Caco-2 (cell line): ENCODE measurements around the gene NUP153. TPM values are rescaled to one million over a fixed set of nuclear protein-coding genes. Genes with fewer than 3 reads are reported as not detected.
A peak's percentile ranks its signal among the peaks of the same experiment; 100 is the strongest.

Experiments used
- BruUV-seq: library from RNA; stranded (reverse); fragments of 400-500 nt; replicated peaks from 2 replicates; lab custom pipeline; 2021; lab: Mats Ljungman, UMichigan
- CTCF ChIA-PET: fragments of 300-600 bp; sonication (Branson Sonifier 250); formaldehyde crosslinking; loops from one replicate; lab custom pipeline; 2022; ENCODE audit warnings: antibody characterized with exemption; lab: Charles Lee
- POLR2A ChIA-PET: fragments of 300-600 bp; sonication (Branson Sonifier 250); formaldehyde crosslinking; loops from one replicate; lab custom pipeline; 2022; ENCODE audit warnings: antibody characterized with exemption; lab: Charles Lee
- DNase-seq, 2 experiments: peaks; one replicate each; pipeline versions ENCODE4 v3.0.0 to v3.0.0-alpha.2; 2020 to 2022
- H3K27me3 ChIP-seq: replicated peaks from 2 replicates; pipeline ENCODE4 v1.6.0; 2011; ENCODE audit warnings: low read length; ENCODE audit not compliant: control insufficient read depth, insufficient read depth
- H3K36me3 ChIP-seq: 2 replicates; pipeline ENCODE4 v1.5.1; 2011; ENCODE audit warnings: low read length; ENCODE audit not compliant: control insufficient read depth, insufficient read depth
- H3K4me1 ChIP-seq: fragments of 250-450 bp; sonication (Bioruptor Pico); 2 replicates; pipeline ENCODE4 v1.5.1; 2020; ENCODE audit warnings: mild to moderate bottlenecking
- H3K4me3 ChIP-seq: 2 replicates; pipeline ENCODE4 v1.5.1; 2011; ENCODE audit warnings: low read depth, mild to moderate bottlenecking, control low read depth, low read length
- H3K9me3 ChIP-seq: fragments of 250-450 bp; sonication (Bioruptor Pico); 2 replicates; pipeline ENCODE4 v1.5.1; 2020; ENCODE audit warnings: mild to moderate bottlenecking, moderate library complexity
- H3K27ac Mint-ChIP-seq: one replicate; pipeline ENCODE4 v1.8.0; 2022; ENCODE audit warnings: mixed read lengths; ENCODE audit not compliant: unreplicated experiment
- H3K27me3 Mint-ChIP-seq: one replicate; pipeline ENCODE4 v1.8.0; 2022; ENCODE audit warnings: mixed read lengths; ENCODE audit not compliant: insufficient read depth, unreplicated experiment
- H3K36me3 Mint-ChIP-seq: one replicate; pipeline ENCODE4 v1.8.0; 2022; ENCODE audit warnings: mild to moderate bottlenecking, mixed read lengths; ENCODE audit not compliant: insufficient read depth, unreplicated experiment
- H3K4me1 Mint-ChIP-seq: one replicate; pipeline ENCODE4 v1.8.0; 2022; ENCODE audit warnings: low read depth, mixed read lengths; ENCODE audit not compliant: unreplicated experiment
- H3K4me3 Mint-ChIP-seq: one replicate; pipeline ENCODE4 v1.8.0; 2022; ENCODE audit warnings: mild to moderate bottlenecking, moderate library complexity, mixed read lengths; ENCODE audit not compliant: unreplicated experiment
- H3K9me3 Mint-ChIP-seq: one replicate; pipeline ENCODE4 v1.8.0; 2022; ENCODE audit warnings: mixed read lengths; ENCODE audit not compliant: unreplicated experiment
- intact Hi-C: fragments of 100-400 bp; cut with micrococcal nuclease; formaldehyde crosslinking; loops from one replicate; pipeline ENCODE4 v1.10.0; 2022; ENCODE audit not compliant: unreplicated experiment
- total RNA-seq: library from RNA; stranded (reverse); gene quantifications from 2 replicates; pipeline ENCODE4 v1.2.3, GENCODE V29; 2022
- TF ChIP-seq, protein P1 (sequence below), 2 experiments: fragments of 200-600 bp in 1 of 2; IDR thresholded peaks; 1 replicate in 1 of 2; 2 replicates in 1 of 2; pipeline versions ENCODE4 v1.5.1 to v1.8.0; 2011 to 2022; ENCODE audit warnings: antibody characterized with exemption in 1 of 2, control low read depth in 1 of 2, inconsistent platforms in 1 of 2, low read depth in 1 of 2, low read length in 1 of 2, mild to moderate bottlenecking in 1 of 2, moderate library complexity in 1 of 2; ENCODE audit not compliant: insufficient read depth in 1 of 2, severe bottlenecking in 1 of 2, unreplicated experiment in 1 of 2

Gene NUP153
- total RNA-seq, 1 experiment from 2014 or later, result 53.9 TPM

DNA sequence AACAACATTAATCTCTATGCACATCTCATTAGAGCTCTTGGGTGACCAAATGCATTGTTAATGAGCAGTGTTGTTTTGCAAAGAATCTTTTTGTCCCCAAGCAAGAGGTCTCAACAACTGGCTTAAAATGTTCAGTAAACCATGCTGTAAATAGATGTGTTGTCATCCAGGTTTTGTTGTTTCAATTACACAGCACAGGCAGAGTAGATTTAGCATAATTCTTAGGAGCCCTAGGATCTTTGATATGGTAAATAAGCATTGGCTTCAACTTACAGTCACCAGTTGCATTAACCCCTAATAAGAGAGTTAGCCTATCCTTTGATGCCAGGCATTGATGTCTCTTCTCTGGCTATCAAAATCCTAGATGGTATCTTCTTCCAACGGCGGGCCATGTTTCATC, 23.3 kb downstream of the NUP153 start:
- DNase-seq, result no peak
- H3K36me3 ChIP-seq, result no peaks in the 10 kb centered on the region; the same call in 1 of the 2 replicates
- H3K4me3 ChIP-seq, result no peak overlapping the region
- no peaks in the 10 kb centered on the region for H3K27me3 ChIP-seq
- POLR2A ChIA-PET, result no interaction called here
- intact Hi-C loops, result no loop called here
- CTCF ChIA-PET, result no interaction called here
- no peaks in the 10 kb centered on the region for H3K27me3 Mint-ChIP-seq
- H3K9me3 ChIP-seq, result no peaks in the 10 kb centered on the region
- peak overlapping the region; percentile 37 for H3K27ac Mint-ChIP-seq
- TF ChIP-seq, protein P1, sequence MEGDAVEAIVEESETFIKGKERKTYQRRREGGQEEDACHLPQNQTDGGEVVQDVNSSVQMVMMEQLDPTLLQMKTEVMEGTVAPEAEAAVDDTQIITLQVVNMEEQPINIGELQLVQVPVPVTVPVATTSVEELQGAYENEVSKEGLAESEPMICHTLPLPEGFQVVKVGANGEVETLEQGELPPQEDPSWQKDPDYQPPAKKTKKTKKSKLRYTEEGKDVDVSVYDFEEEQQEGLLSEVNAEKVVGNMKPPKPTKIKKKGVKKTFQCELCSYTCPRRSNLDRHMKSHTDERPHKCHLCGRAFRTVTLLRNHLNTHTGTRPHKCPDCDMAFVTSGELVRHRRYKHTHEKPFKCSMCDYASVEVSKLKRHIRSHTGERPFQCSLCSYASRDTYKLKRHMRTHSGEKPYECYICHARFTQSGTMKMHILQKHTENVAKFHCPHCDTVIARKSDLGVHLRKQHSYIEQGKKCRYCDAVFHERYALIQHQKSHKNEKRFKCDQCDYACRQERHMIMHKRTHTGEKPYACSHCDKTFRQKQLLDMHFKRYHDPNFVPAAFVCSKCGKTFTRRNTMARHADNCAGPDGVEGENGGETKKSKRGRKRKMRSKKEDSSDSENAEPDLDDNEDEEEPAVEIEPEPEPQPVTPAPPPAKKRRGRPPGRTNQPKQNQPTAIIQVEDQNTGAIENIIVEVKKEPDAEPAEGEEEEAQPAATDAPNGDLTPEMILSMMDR (IDR thresholded peaks at IDR 0.05; ENCODE audit: insufficient read depth in 1 of 2, low read depth in 1 of 2, low read length in 1 of 2, severe bottlenecking in 1 of 2, unreplicated experiment in 1 of 2), result no peak
- BruUV-seq, result no TSS peak
- peaks cover 30% of the 10 kb centered on the region for H3K4me1 Mint-ChIP-seq
- peaks cover 7% of the 10 kb centered on the region for H3K4me1 ChIP-seq
- H3K9me3 Mint-ChIP-seq, result no peaks in the 10 kb centered on the region
- H3K36me3 Mint-ChIP-seq, result peaks cover 82% of the 10 kb centered on the region
- H3K4me3 Mint-ChIP-seq, result no peak overlapping the region

DNA sequence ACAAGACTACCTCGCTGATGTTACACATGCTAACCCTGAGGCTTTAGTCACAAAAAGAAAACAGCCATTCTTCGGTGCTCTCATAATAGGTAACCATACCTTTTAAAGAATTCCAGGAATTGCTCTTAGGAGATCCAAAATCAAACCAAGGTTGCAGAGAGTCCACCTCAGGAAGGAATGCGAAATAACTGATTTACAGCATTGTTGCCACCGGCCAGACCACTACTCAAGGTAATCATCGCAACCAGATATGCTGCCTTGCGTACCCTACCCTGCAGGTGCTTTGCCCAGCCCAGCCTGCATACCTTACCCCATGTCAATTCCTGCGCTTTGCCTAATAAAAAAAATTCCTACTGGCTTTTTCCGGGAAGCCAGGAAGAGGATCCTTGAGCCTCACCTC, 27.0 kb downstream of the NUP153 start:
- Mint-ChIP-seq H3K36me3 (peaks cover 58% of the 10 kb centered on the region), H3K4me1 (peaks cover 39% of the 10 kb centered on the region), H3K27ac (peak overlapping the region; percentile 65), H3K27me3 (no peaks in the 10 kb centered on the region), H3K9me3 (no peaks in the 10 kb centered on the region), H3K4me3 (peak overlapping the region; percentile 30)
- Histone ChIP-seq H3K9me3 (no peaks in the 10 kb centered on the region), H3K4me1 (peaks cover 7% of the 10 kb centered on the region), H3K36me3 (no peaks in the 10 kb centered on the region; the same call in 1 of the 2 replicates), H3K27me3 (no peaks in the 10 kb centered on the region), H3K4me3 (no peak overlapping the region)
- TF ChIP-seq, protein P1 (IDR thresholded peaks at IDR 0.05; ENCODE audit: insufficient read depth in 1 of 2, low read depth in 1 of 2, low read length in 1 of 2, severe bottlenecking in 1 of 2, unreplicated experiment in 1 of 2), result no peak
- CTCF ChIA-PET, result no interaction called here
- POLR2A ChIA-PET, result no interaction called here
- peak; percentile 66 to 78 for DNase-seq
- intact Hi-C loops, result no loop called here
- no TSS peak for BruUV-seq

DNA sequence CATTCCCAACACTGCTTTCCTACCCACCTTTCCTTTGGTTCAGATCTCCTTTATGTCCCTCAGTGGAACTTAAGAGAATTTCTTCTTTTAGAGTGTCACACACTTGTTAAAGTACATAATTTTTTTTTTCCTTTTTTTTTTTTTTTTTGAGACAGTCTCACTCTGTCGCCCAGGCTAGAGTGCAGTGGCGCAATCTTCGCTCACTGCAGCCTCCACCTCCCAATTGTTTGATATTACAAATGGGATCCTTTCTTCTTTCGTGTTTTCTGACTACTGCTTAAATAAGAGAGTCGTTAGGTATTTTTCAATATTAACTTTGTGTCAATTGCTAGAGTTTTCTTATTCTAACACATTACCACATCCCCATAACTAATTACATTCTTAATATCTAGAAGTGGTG, 29.1 kb downstream of the NUP153 start:
- CTCF ChIA-PET, result no interaction called here
- intact Hi-C loops, result no loop called here
- H3K9me3 ChIP-seq, result no peaks in the 10 kb centered on the region
- H3K36me3 ChIP-seq, result peaks cover 1% of the 10 kb centered on the region; the same call in 1 of the 2 replicates
- Mint-ChIP-seq H3K4me3 (no peak overlapping the region), H3K9me3 (no peaks in the 10 kb centered on the region), H3K27me3 (no peaks in the 10 kb centered on the region), H3K36me3 (peaks cover 58% of the 10 kb centered on the region), H3K27ac (no peak overlapping the region), H3K4me1 (peaks cover 33% of the 10 kb centered on the region)
- TF ChIP-seq, protein P1 (IDR thresholded peaks at IDR 0.05; ENCODE audit: insufficient read depth in 1 of 2, low read depth in 1 of 2, low read length in 1 of 2, severe bottlenecking in 1 of 2, unreplicated experiment in 1 of 2), result no peak
- no peaks in the 10 kb centered on the region for H3K27me3 ChIP-seq
- DNase-seq, result no peak
- H3K4me1 ChIP-seq, result peaks cover 7% of the 10 kb centered on the region
- no peak overlapping the region for H3K4me3 ChIP-seq
- BruUV-seq, result no TSS peak
- POLR2A ChIA-PET, result interaction anchor here (0.6 kb wide), 1 partner anchor 28 kb away, joined by 9 read pairs; no protein-coding TSS in a partner anchor
